Measurements from ENCODE around the gene UGT1A6.
A peak's percentile ranks its signal among the peaks of the same experiment; 100 is the strongest.
"Not testable (repeated sequence)": the region's sequence is repeated elsewhere in the genome, so short reads cannot be mapped to it uniquely, and the experiment has no call there.

Gene UGT1A6

DNA sequence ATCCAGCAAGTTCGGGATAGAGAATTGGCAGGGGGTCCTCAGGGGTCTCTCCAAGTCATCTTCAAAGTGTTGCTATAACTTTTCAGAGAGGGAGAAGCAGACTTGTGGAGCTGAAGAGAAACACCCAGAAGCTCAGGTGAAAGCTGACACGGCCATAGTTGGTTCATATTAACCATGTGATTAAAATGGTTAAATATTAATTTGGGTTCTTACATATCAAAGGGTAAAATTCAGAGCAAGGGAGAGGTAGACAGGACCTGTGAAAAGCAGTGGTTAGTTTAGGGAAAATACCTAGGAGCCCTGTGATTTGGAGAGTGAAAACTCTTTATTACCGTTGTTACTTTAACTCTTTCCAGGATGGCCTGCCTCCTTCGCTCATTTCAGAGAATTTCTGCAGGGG is at the start of gene UGT1A6:
UGT1A6 (plus strand) TSS at position 243 of the 400 bp plus-strand sequence; CDS start at position 358, 115 bp downstream.
- TF ChIP-seq, protein P1, sequence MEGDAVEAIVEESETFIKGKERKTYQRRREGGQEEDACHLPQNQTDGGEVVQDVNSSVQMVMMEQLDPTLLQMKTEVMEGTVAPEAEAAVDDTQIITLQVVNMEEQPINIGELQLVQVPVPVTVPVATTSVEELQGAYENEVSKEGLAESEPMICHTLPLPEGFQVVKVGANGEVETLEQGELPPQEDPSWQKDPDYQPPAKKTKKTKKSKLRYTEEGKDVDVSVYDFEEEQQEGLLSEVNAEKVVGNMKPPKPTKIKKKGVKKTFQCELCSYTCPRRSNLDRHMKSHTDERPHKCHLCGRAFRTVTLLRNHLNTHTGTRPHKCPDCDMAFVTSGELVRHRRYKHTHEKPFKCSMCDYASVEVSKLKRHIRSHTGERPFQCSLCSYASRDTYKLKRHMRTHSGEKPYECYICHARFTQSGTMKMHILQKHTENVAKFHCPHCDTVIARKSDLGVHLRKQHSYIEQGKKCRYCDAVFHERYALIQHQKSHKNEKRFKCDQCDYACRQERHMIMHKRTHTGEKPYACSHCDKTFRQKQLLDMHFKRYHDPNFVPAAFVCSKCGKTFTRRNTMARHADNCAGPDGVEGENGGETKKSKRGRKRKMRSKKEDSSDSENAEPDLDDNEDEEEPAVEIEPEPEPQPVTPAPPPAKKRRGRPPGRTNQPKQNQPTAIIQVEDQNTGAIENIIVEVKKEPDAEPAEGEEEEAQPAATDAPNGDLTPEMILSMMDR (IDR thresholded peaks at IDR 0.05; ENCODE audit: low read depth, low read length, missing control alignments), result no peak
- H3K4me3 ChIP-seq (ENCODE audit: low read depth, low read length), result no peak within 1 kb of the TSS
- in situ Hi-C loops (cut with HindIII; ENCODE audit: low sequenced_read_pairs), result no loop called here
- no peak for DNase-seq (ENCODE audit: low read depth)

GRCh38 chr2:233643128-233643527 is 49.6 kb upstream of the UGT1A6 start:
- TF ChIP-seq, protein P1 (IDR thresholded peaks at IDR 0.05; ENCODE audit: low read depth, low read length, missing control alignments), result peak; percentile 25
- H3K4me3 ChIP-seq (ENCODE audit: low read depth, low read length), result no peak overlapping the region
- in situ Hi-C loops (cut with HindIII; ENCODE audit: low sequenced_read_pairs), result no loop called here
- no peak for DNase-seq (ENCODE audit: low read depth)

GRCh38 chr2:233646033-233646432 is 46.7 kb upstream of the UGT1A6 start:
- H3K4me3 ChIP-seq (ENCODE audit: low read depth, low read length); DNase-seq (ENCODE audit: low read depth); in situ Hi-C loops (cut with HindIII; ENCODE audit: low sequenced_read_pairs): not testable (repeated sequence)

- H3K4me3 ChIP-seq (ENCODE audit: low read depth, low read length), result no peak overlapping the region
- DNase-seq (ENCODE audit: low read depth), result no peak
- in situ Hi-C loops (cut with HindIII; ENCODE audit: low sequenced_read_pairs), result no loop called here
- TF ChIP-seq, protein P1 (IDR thresholded peaks at IDR 0.05; ENCODE audit: low read depth, low read length, missing control alignments), result no peak
These were observed 41.7 kb upstream of the UGT1A6 start for GRCh38 chr2:233650981-233651380.

- DNase-seq (ENCODE audit: low read depth), result no peak
- no peak overlapping the region for H3K4me3 ChIP-seq (ENCODE audit: low read depth, low read length)
- in situ Hi-C loops (cut with HindIII; ENCODE audit: low sequenced_read_pairs), result no loop called here
- TF ChIP-seq, protein P1 (IDR thresholded peaks at IDR 0.05; ENCODE audit: low read depth, low read length, missing control alignments), result no peak
These were observed 41.3 kb upstream of the UGT1A6 start for GRCh38 chr2:233651430-233651829.

GRCh38 chr2:233654501-233654900 is 38.2 kb upstream of the UGT1A6 start:
- in situ Hi-C loops (cut with HindIII; ENCODE audit: low sequenced_read_pairs), result no loop called here
- TF ChIP-seq, protein P1 (IDR thresholded peaks at IDR 0.05; ENCODE audit: low read depth, low read length, missing control alignments), result no peak
- no peak overlapping the region for H3K4me3 ChIP-seq (ENCODE audit: low read depth, low read length)

GRCh38 chr2:233655043-233655442 is 37.6 kb upstream of the UGT1A6 start:
- DNase-seq (ENCODE audit: low read depth), result no peak
- TF ChIP-seq, protein P1 (IDR thresholded peaks at IDR 0.05; ENCODE audit: low read depth, low read length, missing control alignments), result no peak
- no peak overlapping the region for H3K4me3 ChIP-seq (ENCODE audit: low read depth, low read length)
- in situ Hi-C loops (cut with HindIII; ENCODE audit: low sequenced_read_pairs), result no loop called here

More at GRCh38 chr2:233654501-233654900, 38.2 kb upstream of the UGT1A6 start:
- DNase-seq (ENCODE audit: low read depth), result no peak

- H3K4me3 ChIP-seq (ENCODE audit: low read depth, low read length); DNase-seq (ENCODE audit: low read depth); in situ Hi-C loops (cut with HindIII; ENCODE audit: low sequenced_read_pairs): not testable (repeated sequence)
These were observed 36.7 kb upstream of the UGT1A6 start for GRCh38 chr2:233655943-233656342.

All from astrocyte of the cerebellum (primary cell).